ENCODE results near the gene NFATC2. TPM values are rescaled to one million over a fixed set of nuclear protein-coding genes. Genes with fewer than 3 reads are reported as not detected.

The NFATC2 gene
- total RNA-seq, 2 experiments from 2014 or later = 32.5 to 33.2 TPM

DNA sequence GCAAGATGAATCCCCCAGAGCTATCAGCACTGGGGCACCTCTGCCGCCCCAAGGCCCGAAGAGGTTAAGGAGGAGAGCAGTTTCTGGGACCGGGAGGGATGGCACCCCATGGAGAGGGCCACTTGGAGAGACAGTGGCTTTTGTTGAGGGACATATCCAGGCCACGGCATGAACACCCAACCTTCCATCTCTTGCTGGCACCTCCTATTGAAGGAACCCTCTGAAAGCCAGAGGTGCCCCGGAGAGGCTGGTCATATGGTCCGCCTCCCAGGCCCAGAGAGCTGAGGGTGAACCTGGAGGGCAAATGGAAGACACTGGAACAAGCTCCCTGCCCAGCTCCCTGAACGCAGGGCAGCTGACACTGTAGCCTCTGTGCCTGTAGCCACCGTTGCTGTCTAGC, 167.0 kb downstream of the NFATC2 start:
- H3K36me3 Mint-ChIP-seq (ENCODE audit: low read depth) = peaks cover 6% of the 10 kb centered on the region
- H3K9me3 Mint-ChIP-seq = no peaks in the 10 kb centered on the region
- intact Hi-C loops (cut with DNase I, micrococcal nuclease) = no loop called here
- TF ChIP-seq, protein P1, sequence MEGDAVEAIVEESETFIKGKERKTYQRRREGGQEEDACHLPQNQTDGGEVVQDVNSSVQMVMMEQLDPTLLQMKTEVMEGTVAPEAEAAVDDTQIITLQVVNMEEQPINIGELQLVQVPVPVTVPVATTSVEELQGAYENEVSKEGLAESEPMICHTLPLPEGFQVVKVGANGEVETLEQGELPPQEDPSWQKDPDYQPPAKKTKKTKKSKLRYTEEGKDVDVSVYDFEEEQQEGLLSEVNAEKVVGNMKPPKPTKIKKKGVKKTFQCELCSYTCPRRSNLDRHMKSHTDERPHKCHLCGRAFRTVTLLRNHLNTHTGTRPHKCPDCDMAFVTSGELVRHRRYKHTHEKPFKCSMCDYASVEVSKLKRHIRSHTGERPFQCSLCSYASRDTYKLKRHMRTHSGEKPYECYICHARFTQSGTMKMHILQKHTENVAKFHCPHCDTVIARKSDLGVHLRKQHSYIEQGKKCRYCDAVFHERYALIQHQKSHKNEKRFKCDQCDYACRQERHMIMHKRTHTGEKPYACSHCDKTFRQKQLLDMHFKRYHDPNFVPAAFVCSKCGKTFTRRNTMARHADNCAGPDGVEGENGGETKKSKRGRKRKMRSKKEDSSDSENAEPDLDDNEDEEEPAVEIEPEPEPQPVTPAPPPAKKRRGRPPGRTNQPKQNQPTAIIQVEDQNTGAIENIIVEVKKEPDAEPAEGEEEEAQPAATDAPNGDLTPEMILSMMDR (IDR thresholded peaks at IDR 0.05) = no peak
- peaks cover 1% of the 10 kb centered on the region for H3K36me3 ChIP-seq (ENCODE audit: insufficient read depth, low read length)
- no peaks in the 10 kb centered on the region for H3K9me3 ChIP-seq (ENCODE audit: control insufficient read depth in 1 of 2, insufficient read depth in 1 of 2, low read length in 2 of 2)
- H3K4me3 Mint-ChIP-seq = no peak overlapping the region
- ChIA-PET CTCF (interaction anchor here (0.7 kb wide), 1 partner anchor 61 kb away, joined by 4 read pairs; no protein-coding TSS in a partner anchor), POLR2A (no interaction called here)
- no peak overlapping the region for H3K27ac Mint-ChIP-seq
- no peaks in the 10 kb centered on the region for H3K27me3 Mint-ChIP-seq
- no peaks in the 10 kb centered on the region for H3K4me1 Mint-ChIP-seq (ENCODE audit: low read depth)
- ATAC-seq (ENCODE audit: poor library complexity) (no peak), DNase-seq (no peak)
- H3K27ac ChIP-seq (ENCODE audit: low read depth in 1 of 2, low read length in 2 of 2) = no peak overlapping the region
- peaks cover 8% of the 10 kb centered on the region for H3K4me1 ChIP-seq (ENCODE audit: insufficient read depth, low read length)
- H3K27me3 ChIP-seq (ENCODE audit: control insufficient read depth in 1 of 2, insufficient read depth in 2 of 2, low read length in 2 of 2) = no peaks in the 10 kb centered on the region
- H3K4me3 ChIP-seq (ENCODE audit: low read length) = no peak overlapping the region

DNA sequence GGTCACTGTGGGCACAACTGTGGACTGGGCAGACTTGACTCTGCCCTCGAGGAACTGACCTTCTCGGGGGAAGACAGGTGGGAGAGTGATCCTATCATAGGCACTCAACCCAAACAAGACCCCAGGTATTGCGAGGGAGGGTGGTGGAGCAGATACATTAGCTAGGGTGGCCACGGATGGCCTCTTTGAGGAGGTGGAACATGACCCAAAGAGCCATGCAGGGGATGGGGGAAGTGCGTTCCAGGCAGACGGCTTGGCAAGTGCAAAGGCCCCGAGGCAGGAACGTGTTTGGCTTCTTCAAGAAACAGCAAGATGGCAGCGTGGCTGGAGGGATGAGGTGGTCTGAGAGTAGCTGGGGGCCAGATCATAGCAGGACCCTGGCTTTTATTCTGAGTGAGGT, 167.6 kb downstream of the NFATC2 start:
- intact Hi-C loops (cut with DNase I, micrococcal nuclease) = loop anchor here in 1 of 2 experiments (5.0 kb wide), 1 partner anchor 777 kb away; no protein-coding TSS in a partner anchor
- Mint-ChIP-seq H3K27ac (no peak overlapping the region), H3K4me3 (no peak overlapping the region), H3K4me1 (ENCODE audit: low read depth) (no peaks in the 10 kb centered on the region), H3K27me3 (no peaks in the 10 kb centered on the region), H3K36me3 (ENCODE audit: low read depth) (peaks cover 6% of the 10 kb centered on the region), H3K9me3 (no peaks in the 10 kb centered on the region)
- H3K9me3 ChIP-seq (ENCODE audit: control insufficient read depth in 1 of 2, insufficient read depth in 1 of 2, low read length in 2 of 2) = no peaks in the 10 kb centered on the region
- CTCF ChIA-PET = interaction anchor here (0.6 to 0.7 kb wide), 2 partner anchors 62 to 201 kb away, joined by 4 read pairs; no protein-coding TSS in a partner anchor
- DNase-seq = no peak
- no peak overlapping the region for H3K4me3 ChIP-seq (ENCODE audit: low read length)
- no peaks in the 10 kb centered on the region for H3K36me3 ChIP-seq (ENCODE audit: insufficient read depth, low read length)
- peaks cover 8% of the 10 kb centered on the region for H3K4me1 ChIP-seq (ENCODE audit: insufficient read depth, low read length)
- H3K27me3 ChIP-seq (ENCODE audit: control insufficient read depth in 1 of 2, insufficient read depth in 2 of 2, low read length in 2 of 2) = no peaks in the 10 kb centered on the region
- TF ChIP-seq, protein P1 (IDR thresholded peaks at IDR 0.05) = no peak
- POLR2A ChIA-PET = no interaction called here
- no peak for ATAC-seq (ENCODE audit: poor library complexity)
- no peak overlapping the region for H3K27ac ChIP-seq (ENCODE audit: low read depth in 1 of 2, low read length in 2 of 2)

DNA sequence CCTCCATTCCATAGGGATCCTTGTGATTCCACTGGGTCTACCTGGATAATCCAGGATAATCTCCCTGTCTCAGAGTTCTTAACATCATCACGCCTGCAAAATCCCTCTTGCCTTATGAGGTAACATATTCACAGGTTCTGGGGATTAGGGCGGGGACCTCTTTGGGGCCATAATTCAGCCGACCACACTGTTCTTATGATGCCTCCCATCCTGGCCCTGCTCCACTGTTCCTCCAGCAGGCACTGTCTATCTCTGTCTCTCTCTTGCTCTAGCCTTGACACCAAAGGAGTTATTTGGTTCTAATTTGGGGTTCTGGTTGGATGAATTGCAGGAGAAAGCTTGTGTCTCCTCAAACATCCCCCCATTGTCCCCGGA, 168.1 kb downstream of the NFATC2 start:
- CTCF ChIA-PET = interaction anchor here (0.6 kb wide), 1 partner anchor 201 kb away, joined by 4 read pairs; no protein-coding TSS in a partner anchor
- no peak for ATAC-seq (ENCODE audit: poor library complexity)
- peaks cover 6% of the 10 kb centered on the region for H3K36me3 Mint-ChIP-seq (ENCODE audit: low read depth)
- no peaks in the 10 kb centered on the region for H3K9me3 Mint-ChIP-seq
- intact Hi-C loops (cut with DNase I, micrococcal nuclease) = loop anchor here in 1 of 2 experiments (5.0 kb wide), 1 partner anchor 778 kb away; no protein-coding TSS in a partner anchor
- TF ChIP-seq, protein P1 (IDR thresholded peaks at IDR 0.05) = no peak
- DNase-seq = no peak
- no peak overlapping the region for H3K27ac Mint-ChIP-seq
- no peaks in the 10 kb centered on the region for H3K4me1 Mint-ChIP-seq (ENCODE audit: low read depth)
- no peak overlapping the region for H3K27ac ChIP-seq (ENCODE audit: low read depth in 1 of 2, low read length in 2 of 2)
- H3K4me3 ChIP-seq (ENCODE audit: low read length) = no peak overlapping the region
- H3K27me3 ChIP-seq (ENCODE audit: control insufficient read depth in 1 of 2, insufficient read depth in 2 of 2, low read length in 2 of 2) = no peaks in the 10 kb centered on the region
- H3K4me1 ChIP-seq (ENCODE audit: insufficient read depth, low read length) = peaks cover 8% of the 10 kb centered on the region
- H3K36me3 ChIP-seq (ENCODE audit: insufficient read depth, low read length) = no peaks in the 10 kb centered on the region
- no peaks in the 10 kb centered on the region for H3K27me3 Mint-ChIP-seq
- H3K4me3 Mint-ChIP-seq = no peak overlapping the region
- POLR2A ChIA-PET = no interaction called here
- no peaks in the 10 kb centered on the region for H3K9me3 ChIP-seq (ENCODE audit: control insufficient read depth in 1 of 2, insufficient read depth in 1 of 2, low read length in 2 of 2)
